Activated naive CD4-positive, alpha-beta T cell treated with anti-CD3 and anti-CD28 coated beads, Interleukin-2, amount 50 U/mL, for 72 hours (primary cell): Measurements from ENCODE around the gene UQCR11. TPM values are rescaled to one million over a fixed set of nuclear protein-coding genes. Genes with fewer than 3 reads are reported as not detected.

Source experiments
- ATAC-seq, 2 donors: fragments of 150-1000 bp; cut with Tn5 transposase; 2 replicates each; pipeline ENCODE4 v1.10.0; 2021; ENCODE audit warnings: mild to moderate bottlenecking in 2 of 2, moderate library complexity in 2 of 2
- DNase-seq, 2 donors: peaks; one replicate each; pipeline ENCODE4 v3.0.0; 2021 to 2022; ENCODE audit warnings: low spot score in 2 of 2
- H3K27ac Mint-ChIP-seq, 2 donors: one replicate each; pipeline ENCODE4 v1.8.0; 2022; ENCODE audit warnings: mild to moderate bottlenecking in 2 of 2, mixed read lengths in 2 of 2
- H3K36me3 Mint-ChIP-seq, 2 donors: one replicate each; pipeline ENCODE4 v1.8.0; 2022; ENCODE audit warnings: mixed read lengths in 2 of 2
- H3K9me3 Mint-ChIP-seq, 2 donors: one replicate each; pipeline ENCODE4 v1.8.0; 2022; ENCODE audit warnings: mixed read lengths in 2 of 2
- total RNA-seq, 2 donors: library from RNA; stranded (reverse); gene quantifications; one replicate each; pipeline ENCODE4 v1.2.3, GENCODE V29; 2022

Gene UQCR11
- total RNA-seq, 2 donors from 2014 or later: 163 to 193 TPM

GRCh38 chr19:1569997-1570396 lies 35.3 kb downstream of the UQCR11 start:
- DNase-seq (no peak), ATAC-seq (no peak)
- Mint-ChIP-seq H3K36me3 (no peaks in the 10 kb centered on the region), H3K9me3 (no peaks in the 10 kb centered on the region), H3K27ac (no peak overlapping the region)

- H3K36me3 Mint-ChIP-seq: no peaks in the 10 kb centered on the region
- no peaks in the 10 kb centered on the region for H3K9me3 Mint-ChIP-seq
- peak; percentile 88 to 91 for ATAC-seq
- peak; percentile 74 to 83 for DNase-seq
- no peak within 1 kb of the TSS for H3K27ac Mint-ChIP-seq
Observed at GRCh38 chr19:1568320-1569019, 36.8 kb downstream of the UQCR11 start, which contains the start of gene MEX3D. TSS of gene MEX3D (minus strand) at chr19:1568325. CDS start at chr19:1568058, 267 bp downstream.

- H3K36me3 Mint-ChIP-seq: no peaks in the 10 kb centered on the region
- DNase-seq: no peak
- H3K9me3 Mint-ChIP-seq: no peaks in the 10 kb centered on the region
- ATAC-seq: peak; percentile 40 to 44
- H3K27ac Mint-ChIP-seq: no peak overlapping the region
Observed at GRCh38 chr19:1567848-1568227, 37.4 kb downstream of the UQCR11 start.

- ATAC-seq (no peak), DNase-seq (peak in 1 of 2 donors; percentile 24)
- Mint-ChIP-seq H3K9me3 (no peaks in the 10 kb centered on the region), H3K36me3 (no peaks in the 10 kb centered on the region), H3K27ac (no peak overlapping the region)
Observed at GRCh38 chr19:1567116-1567847, 38.0 kb downstream of the UQCR11 start.

GRCh38 chr19:1566392-1567115 lies 38.7 kb downstream of the UQCR11 start:
- Mint-ChIP-seq H3K9me3 (no peaks in the 10 kb centered on the region), H3K27ac (no peak overlapping the region), H3K36me3 (no peaks in the 10 kb centered on the region)
- ATAC-seq (no peak), DNase-seq (no peak)

- ATAC-seq: no peak
Observed at GRCh38 chr19:1563251-1563650, 42.0 kb downstream of the UQCR11 start.

GRCh38 chr19:1561236-1561842 lies 43.9 kb downstream of the UQCR11 start:
- no peak overlapping the region for H3K27ac Mint-ChIP-seq
- H3K36me3 Mint-ChIP-seq: no peaks in the 10 kb centered on the region
- DNase-seq (no peak), ATAC-seq (no peak)
- H3K9me3 Mint-ChIP-seq: no peaks in the 10 kb centered on the region

More at GRCh38 chr19:1563251-1563650, 42.0 kb downstream of the UQCR11 start:
- Mint-ChIP-seq H3K36me3 (no peaks in the 10 kb centered on the region), H3K9me3 (no peaks in the 10 kb centered on the region), H3K27ac (no peak overlapping the region)
- DNase-seq: no peak

- peak overlapping the region in 1 of 2 donors; percentile 44 for H3K27ac Mint-ChIP-seq
- ATAC-seq: no peak
- H3K9me3 Mint-ChIP-seq: no peaks in the 10 kb centered on the region
- no peaks in the 10 kb centered on the region for H3K36me3 Mint-ChIP-seq
- no peak for DNase-seq
Observed at GRCh38 chr19:1560286-1560882, 44.9 kb downstream of the UQCR11 start.

GRCh38 chr19:1558552-1558951 lies 46.7 kb downstream of the UQCR11 start:
- no peak overlapping the region for H3K27ac Mint-ChIP-seq
- ATAC-seq (no peak), DNase-seq (no peak)
- no peaks in the 10 kb centered on the region for H3K36me3 Mint-ChIP-seq
- H3K9me3 Mint-ChIP-seq: no peaks in the 10 kb centered on the region

GRCh38 chr19:1556390-1557070 lies 48.7 kb downstream of the UQCR11 start:
- H3K9me3 Mint-ChIP-seq: no peaks in the 10 kb centered on the region
- DNase-seq (no peak), ATAC-seq (no peak)
- no peaks in the 10 kb centered on the region for H3K36me3 Mint-ChIP-seq
- no peak overlapping the region for H3K27ac Mint-ChIP-seq

- ATAC-seq (no peak), DNase-seq (no peak)
- Mint-ChIP-seq H3K27ac (no peak overlapping the region), H3K9me3 (no peaks in the 10 kb centered on the region), H3K36me3 (no peaks in the 10 kb centered on the region)
Observed at GRCh38 chr19:1555487-1556389, 49.5 kb downstream of the UQCR11 start.

- DNase-seq (no peak), ATAC-seq (no peak)
- H3K36me3 Mint-ChIP-seq: no peaks in the 10 kb centered on the region
- H3K27ac Mint-ChIP-seq: no peak overlapping the region
- no peaks in the 10 kb centered on the region for H3K9me3 Mint-ChIP-seq
Observed at GRCh38 chr19:1554968-1555367, 50.3 kb downstream of the UQCR11 start.

- DNase-seq (no peak), ATAC-seq (no peak)
- no peaks in the 10 kb centered on the region for H3K9me3 Mint-ChIP-seq
- no peaks in the 10 kb centered on the region for H3K36me3 Mint-ChIP-seq
- no peak overlapping the region for H3K27ac Mint-ChIP-seq
Observed at GRCh38 chr19:1553415-1553814, 51.8 kb downstream of the UQCR11 start.

GRCh38 chr19:1551068-1552040 lies 53.9 kb downstream of the UQCR11 start:
- Mint-ChIP-seq H3K36me3 (no peaks in the 10 kb centered on the region), H3K27ac (no peak overlapping the region), H3K9me3 (no peaks in the 10 kb centered on the region)
- DNase-seq (no peak), ATAC-seq (no peak)
